Gastrocnemius medialis (tissue), 4 donors: ENCODE data around the gene ANGPTL7. TPM values are rescaled to one million over a fixed set of nuclear protein-coding genes. Genes with fewer than 3 reads are reported as not detected.

ENCODE experiments used
- ATAC-seq, 2 donors: fragments of 150-250 bp; one replicate each; pipeline ENCODE4 v1.9.1; 2016
- DNase-seq, 2 donors: peaks; one replicate each; pipeline ENCODE4 v3.0.0-alpha.2; 2019
- H3K27ac ChIP-seq, 4 donors: fragments of 200-600 bp; sonication (generic); 1 replicate in 1 of 4; 2 replicates in 3 of 4; pipeline ENCODE4 v1.5.1; 2016 to 2018; ENCODE audit warnings: mild to moderate bottlenecking in 2 of 4, moderate library complexity in 1 of 4
- H3K27me3 ChIP-seq, 3 donors: fragments of 200-600 bp; sonication (generic) in 2 of 3; 1 replicate in 1 of 3; 2 replicates in 2 of 3; pipeline versions ENCODE4 v1.5.1 to v1.6.0; 2016 to 2019; ENCODE audit warnings: mild to moderate bottlenecking in 1 of 3, moderate library complexity in 1 of 3
- H3K36me3 ChIP-seq, 2 donors: fragments of 200-600 bp; sonication (generic) in 1 of 2; one replicate each; pipeline ENCODE4 v1.5.1; 2017 to 2018
- H3K4me1 ChIP-seq, 2 donors: fragments of 200-600 bp; sonication (generic) in 1 of 2; one replicate each; pipeline ENCODE4 v1.5.1; 2016 to 2017; ENCODE audit warnings: mild to moderate bottlenecking in 2 of 2
- H3K4me3 ChIP-seq, 4 donors: fragments of 200-600 bp; sonication (generic) in 3 of 4; 1 replicate in 1 of 4; 2 replicates in 3 of 4; pipeline ENCODE4 v1.5.1; 2016 to 2019; ENCODE audit warnings: mild to moderate bottlenecking in 2 of 4
- H3K9me3 ChIP-seq, 3 donors: fragments of 200-600 bp; sonication (generic) in 2 of 3; 1 replicate in 1 of 3; 2 replicates in 2 of 3; pipeline ENCODE4 v1.5.1; 2016 to 2019
- POLR2A ChIP-seq, 2 donors: fragments of 450-650 bp; IDR thresholded peaks; one replicate each; pipeline ENCODE4 v1.6.1; 2017; ENCODE audit warnings: antibody characterized with exemption in 2 of 2, mild to moderate bottlenecking in 2 of 2, moderate library complexity in 2 of 2
- in situ Hi-C, 4 donors: fragments of 200-750 bp; cut with MboI; loops; one replicate each; pipeline versions ENCODE4 v1.15.0 to v1.8.0; 2017; ENCODE audit warnings: low sequenced_read_pairs in 4 of 4
- intact Hi-C: fragments of 100-400 bp; cut with DNase I; formaldehyde crosslinking; loops from one replicate; pipeline ENCODE4 v1.15.1; 2023; ENCODE audit warnings: low total_unique reads
- total RNA-seq, 4 donors: library from RNA; depleted of rRNA; stranded (reverse); fragments of >200 nt; gene quantifications; one replicate each; pipeline versions ENCODE4 v1.1.0 to v1.2.3, GENCODE V29; 2016
- TF ChIP-seq, protein P1 (sequence below), 5 experiments: fragments of 450-650 bp in 3 of 5; fragments of 200-600 bp in 2 of 5; sonication (generic) in 2 of 5; IDR thresholded peaks in 4 of 5; conservative IDR thresholded peaks in 1 of 5; 1 replicate in 4 of 5; 2 replicates in 1 of 5; pipeline ENCODE4 v1.5.1; 2016 to 2019; ENCODE audit warnings: antibody characterized with exemption in 5 of 5, mild to moderate bottlenecking in 3 of 5, moderate library complexity in 3 of 5

ANGPTL7 gene
- total RNA-seq, 4 donors from 2014 or later, result 0.56 to 30.7 (median 3.3) TPM

DNA sequence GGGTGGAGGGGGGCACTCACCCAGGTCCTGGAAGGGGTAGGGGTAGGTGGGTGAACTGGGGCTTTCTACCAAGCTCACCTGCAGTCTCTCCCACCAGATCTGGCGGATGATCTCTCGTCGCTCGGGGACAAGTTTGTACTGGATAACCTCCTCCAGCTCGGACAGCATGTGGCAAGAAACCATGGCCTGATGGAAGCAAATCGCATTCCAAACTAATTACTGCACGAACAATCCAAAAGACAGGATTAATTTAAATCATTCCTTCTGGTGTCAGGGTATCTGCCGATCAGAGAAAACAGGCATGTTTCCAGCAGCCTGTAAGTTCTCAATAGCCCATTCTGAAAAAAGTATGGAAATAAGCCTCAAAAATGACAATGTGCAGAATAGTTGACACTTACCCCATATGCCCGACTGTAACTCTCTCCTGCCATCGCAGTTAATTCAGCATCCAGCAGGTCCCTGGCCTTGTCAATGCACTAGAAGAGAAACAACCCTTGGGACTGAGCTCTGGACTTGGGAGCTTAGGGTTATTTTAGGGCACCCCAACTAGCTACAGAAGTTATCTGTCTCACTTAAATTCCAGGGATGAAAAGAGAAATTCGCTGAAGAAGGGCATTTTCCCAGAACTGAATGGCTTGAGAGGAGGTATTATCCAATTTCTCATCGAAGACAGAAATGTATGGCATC is 44.4 kb upstream of the ANGPTL7 start:
- in situ Hi-C loops (no loop called here), intact Hi-C loops (no loop called here)
- Histone ChIP-seq H3K9me3 (no peaks in the 10 kb centered on the region), H3K36me3 (peaks cover 5 to 62% of the 10 kb centered on the region in 2 donors), H3K4me3 (no peak overlapping the region), H3K4me1 (peaks cover 12 to 18% of the 10 kb centered on the region in 2 donors), H3K27ac (peak overlapping the region; percentile 61 to 78 (median 65)), H3K27me3 (no peaks in the 10 kb centered on the region)
- no peak for ATAC-seq
- TF ChIP-seq, protein P1, sequence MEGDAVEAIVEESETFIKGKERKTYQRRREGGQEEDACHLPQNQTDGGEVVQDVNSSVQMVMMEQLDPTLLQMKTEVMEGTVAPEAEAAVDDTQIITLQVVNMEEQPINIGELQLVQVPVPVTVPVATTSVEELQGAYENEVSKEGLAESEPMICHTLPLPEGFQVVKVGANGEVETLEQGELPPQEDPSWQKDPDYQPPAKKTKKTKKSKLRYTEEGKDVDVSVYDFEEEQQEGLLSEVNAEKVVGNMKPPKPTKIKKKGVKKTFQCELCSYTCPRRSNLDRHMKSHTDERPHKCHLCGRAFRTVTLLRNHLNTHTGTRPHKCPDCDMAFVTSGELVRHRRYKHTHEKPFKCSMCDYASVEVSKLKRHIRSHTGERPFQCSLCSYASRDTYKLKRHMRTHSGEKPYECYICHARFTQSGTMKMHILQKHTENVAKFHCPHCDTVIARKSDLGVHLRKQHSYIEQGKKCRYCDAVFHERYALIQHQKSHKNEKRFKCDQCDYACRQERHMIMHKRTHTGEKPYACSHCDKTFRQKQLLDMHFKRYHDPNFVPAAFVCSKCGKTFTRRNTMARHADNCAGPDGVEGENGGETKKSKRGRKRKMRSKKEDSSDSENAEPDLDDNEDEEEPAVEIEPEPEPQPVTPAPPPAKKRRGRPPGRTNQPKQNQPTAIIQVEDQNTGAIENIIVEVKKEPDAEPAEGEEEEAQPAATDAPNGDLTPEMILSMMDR (IDR thresholded peaks at IDR 0.05 in 4 of 5, conservative IDR thresholded peaks at IDR 0.05 in 1 of 5), result no peak
- no peak for TF ChIP-seq POLR2A (IDR thresholded peaks at IDR 0.05)
- DNase-seq, result no peak

DNA sequence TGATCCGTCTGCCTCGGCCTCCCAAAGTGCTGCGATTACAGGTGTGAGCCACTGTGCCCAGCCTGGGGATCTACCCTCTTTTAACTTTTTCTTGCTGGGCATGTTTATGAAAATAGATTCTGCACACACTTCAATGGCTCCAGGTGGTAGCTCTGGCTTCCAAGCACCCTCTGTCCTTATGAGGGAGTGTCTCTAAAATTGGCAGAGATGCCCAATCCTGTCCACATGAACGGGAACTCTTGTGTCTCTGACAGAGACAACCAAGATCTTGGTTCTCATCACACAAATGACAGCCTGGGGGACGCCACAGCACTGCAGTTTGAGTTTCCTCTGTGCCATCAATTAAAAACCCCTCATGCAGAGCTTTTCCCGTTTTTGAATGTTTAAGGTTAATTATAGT is 43.4 kb upstream of the ANGPTL7 start:
- TF ChIP-seq, protein P1 (IDR thresholded peaks at IDR 0.05 in 4 of 5, conservative IDR thresholded peaks at IDR 0.05 in 1 of 5), result no peak
- TF ChIP-seq POLR2A (IDR thresholded peaks at IDR 0.05), result no peak
- H3K4me3 ChIP-seq, result no peak overlapping the region
- intact Hi-C loops (no loop called here), in situ Hi-C loops (no loop called here)
- ATAC-seq (no peak), DNase-seq (no peak)
- H3K36me3 ChIP-seq, result peaks cover 5 to 60% of the 10 kb centered on the region in 2 donors
- H3K27ac ChIP-seq, result no peak overlapping the region
- H3K9me3 ChIP-seq, result no peaks in the 10 kb centered on the region
- H3K4me1 ChIP-seq, result peaks cover 17 to 18% of the 10 kb centered on the region in 2 donors
- H3K27me3 ChIP-seq, result no peaks in the 10 kb centered on the region

DNA sequence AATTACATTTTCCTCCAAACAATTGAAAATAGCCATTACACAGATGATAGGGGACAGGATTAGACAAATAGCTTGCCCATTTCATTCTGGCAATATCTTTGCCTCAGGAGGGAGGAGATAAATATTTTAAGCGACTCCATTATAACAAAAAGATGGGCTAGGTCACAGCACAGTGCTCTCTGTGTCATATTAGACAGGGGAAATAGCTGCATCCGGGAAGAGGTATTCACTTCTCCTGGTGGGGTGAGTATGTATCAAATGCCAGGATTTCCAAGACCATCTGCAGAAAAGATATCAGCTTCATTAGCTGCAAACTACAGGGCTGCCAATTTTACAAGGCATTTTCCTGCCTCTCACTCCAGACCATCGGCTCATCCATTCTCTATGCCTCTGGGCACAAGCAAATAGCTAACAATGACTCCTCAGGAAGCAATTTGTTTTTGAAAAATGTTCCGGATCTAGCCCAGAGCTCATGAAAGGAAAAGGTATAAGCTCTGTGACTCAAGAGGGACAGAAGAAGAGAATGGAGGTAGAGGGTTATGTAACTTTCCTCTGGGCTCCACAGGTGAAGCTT is 41.9 kb upstream of the ANGPTL7 start:
- no peak for ATAC-seq
- in situ Hi-C loops, result no loop called here

DNA sequence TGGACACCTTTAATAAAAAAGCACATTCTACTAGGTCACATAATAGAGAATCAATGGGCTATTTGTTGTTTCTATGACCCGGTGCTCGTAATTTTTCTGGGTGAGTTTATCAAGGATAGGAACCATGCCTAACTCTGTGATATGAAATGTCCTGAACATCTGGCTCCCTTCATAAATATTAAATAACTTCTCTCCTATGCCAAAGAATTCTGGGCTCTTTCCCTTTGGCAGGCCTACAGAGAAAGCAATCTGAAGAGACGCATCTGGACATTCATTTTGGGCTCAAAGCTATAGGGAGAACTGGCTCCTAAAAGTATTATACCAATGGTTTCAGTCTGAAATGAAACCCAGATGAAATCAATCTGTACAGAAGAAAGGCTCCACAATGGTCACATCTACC is 38.8 kb upstream of the ANGPTL7 start:
- peaks cover 0 to 9% of the 10 kb centered on the region in 2 donors for H3K4me1 ChIP-seq
- in situ Hi-C loops (no loop called here), intact Hi-C loops (no loop called here)
- DNase-seq (no peak), ATAC-seq (no peak)
- peak overlapping the region in 1 of 4 donors; percentile 28 for H3K27ac ChIP-seq
- H3K9me3 ChIP-seq, result no peaks in the 10 kb centered on the region
- H3K27me3 ChIP-seq, result no peaks in the 10 kb centered on the region
- no peak overlapping the region for H3K4me3 ChIP-seq
- H3K36me3 ChIP-seq, result peaks cover 5 to 61% of the 10 kb centered on the region in 2 donors
- TF ChIP-seq POLR2A (IDR thresholded peaks at IDR 0.05), result no peak
- TF ChIP-seq, protein P1 (IDR thresholded peaks at IDR 0.05 in 4 of 5, conservative IDR thresholded peaks at IDR 0.05 in 1 of 5), result no peak

More for the DNA sequence above, 41.9 kb upstream of the ANGPTL7 start:
- DNase-seq, result no peak
- Histone ChIP-seq H3K4me3 (no peak overlapping the region), H3K9me3 (no peaks in the 10 kb centered on the region), H3K27me3 (no peaks in the 10 kb centered on the region), H3K4me1 (peaks cover 18 to 19% of the 10 kb centered on the region in 2 donors), H3K27ac (no peak overlapping the region), H3K36me3 (peaks cover 5 to 60% of the 10 kb centered on the region in 2 donors)
- TF ChIP-seq, protein P1 (IDR thresholded peaks at IDR 0.05 in 4 of 5, conservative IDR thresholded peaks at IDR 0.05 in 1 of 5), result no peak
- no peak for TF ChIP-seq POLR2A (IDR thresholded peaks at IDR 0.05)
- intact Hi-C loops, result no loop called here
